Upper lobe of left lung (tissue), 6 donors: ENCODE results near the gene CYB561. TPM values are rescaled to one million over a fixed set of nuclear protein-coding genes. Genes with fewer than 3 reads are reported as not detected.

Experiments used
- ATAC-seq, 2 donors: fragments of 200-7000 bp; cut with Tn5 transposase; one replicate each; pipeline ENCODE4 v1.9.1; 2022; ENCODE audit warnings: mild to moderate bottlenecking in 2 of 2, moderate library complexity in 2 of 2; ENCODE audit not compliant: low FRiP score in 2 of 2
- DNase-seq, 2 donors: peaks; one replicate each; pipeline ENCODE4 v3.0.0-alpha.2; 2019 to 2020
- H3K27ac ChIP-seq, 4 donors: fragments of 200-600 bp; sonication (generic); one replicate each; pipeline ENCODE4 v1.5.1; 2016 to 2019
- H3K27me3 ChIP-seq, 4 donors: fragments of 200-600 bp; sonication (generic); one replicate each; pipeline ENCODE4 v1.5.1; 2017 to 2019
- H3K36me3 ChIP-seq, 4 donors: fragments of 200-600 bp; sonication (generic); one replicate each; pipeline ENCODE4 v1.5.1; 2016 to 2019
- H3K4me1 ChIP-seq, 4 donors: fragments of 200-600 bp; sonication (generic); one replicate each; pipeline ENCODE4 v1.5.1; 2018 to 2019
- H3K4me3 ChIP-seq, 4 donors: fragments of 200-600 bp; sonication (generic); one replicate each; pipeline ENCODE4 v1.5.1; 2017 to 2019; ENCODE audit warnings: mild to moderate bottlenecking in 2 of 4, moderate library complexity in 1 of 4
- H3K9me3 ChIP-seq, 4 donors: fragments of 200-600 bp; sonication (generic); one replicate each; pipeline ENCODE4 v1.5.1; 2018 to 2019
- EP300 ChIP-seq, 4 donors: sonication (generic); formaldehyde crosslinking; IDR thresholded peaks; one replicate each; pipeline ENCODE4 v1.5.1; 2017; ENCODE audit warnings: antibody characterized with exemption in 4 of 4, control low read depth in 2 of 4
- POLR2A ChIP-seq, 4 donors: fragments of 450-650 bp; IDR thresholded peaks; one replicate each; pipeline ENCODE4 v1.5.1; 2016 to 2017; ENCODE audit warnings: antibody characterized with exemption in 4 of 4, mild to moderate bottlenecking in 2 of 4
- POLR2AphosphoS5 ChIP-seq, 2 donors: sonication (generic); formaldehyde crosslinking; IDR thresholded peaks; one replicate each; pipeline ENCODE4 v1.5.1; 2017; ENCODE audit warnings: antibody characterized with exemption in 2 of 2
- WGBS, 2 donors: methylation state at CpG; one replicate each; pipeline ENCODE4 v1.1.5; 2017 to 2018; 5-methylcytosine and 5-hydroxymethylcytosine counted together
- total RNA-seq, 6 donors: library from RNA; depleted of rRNA in 4 of 6; stranded (reverse); fragments of >200 nt in 4 of 6; gene quantifications; one replicate each; pipeline versions ENCODE4 v1.1.0 to v1.2.1, GENCODE V29; 2016 to 2021
- TF ChIP-seq, protein P1 (sequence below), 6 experiments: fragments of 450-650 bp in 4 of 6; fragments of 200-600 bp in 2 of 6; sonication (generic) in 2 of 6; IDR thresholded peaks; one replicate each; pipeline ENCODE4 v1.5.1; 2016 to 2019; ENCODE audit warnings: antibody characterized with exemption in 6 of 6
- donor health status: DM: no; HTN: no; CAD: no; lungs with moderate emphysema.
- donor health status: DM: no; HTN: yes; CAD: no; lungs with severe emphysema.

CYB561 gene
- total RNA-seq, 6 donors from 2014 or later, result 53.7 to 124 (median 64.4) TPM

DNA sequence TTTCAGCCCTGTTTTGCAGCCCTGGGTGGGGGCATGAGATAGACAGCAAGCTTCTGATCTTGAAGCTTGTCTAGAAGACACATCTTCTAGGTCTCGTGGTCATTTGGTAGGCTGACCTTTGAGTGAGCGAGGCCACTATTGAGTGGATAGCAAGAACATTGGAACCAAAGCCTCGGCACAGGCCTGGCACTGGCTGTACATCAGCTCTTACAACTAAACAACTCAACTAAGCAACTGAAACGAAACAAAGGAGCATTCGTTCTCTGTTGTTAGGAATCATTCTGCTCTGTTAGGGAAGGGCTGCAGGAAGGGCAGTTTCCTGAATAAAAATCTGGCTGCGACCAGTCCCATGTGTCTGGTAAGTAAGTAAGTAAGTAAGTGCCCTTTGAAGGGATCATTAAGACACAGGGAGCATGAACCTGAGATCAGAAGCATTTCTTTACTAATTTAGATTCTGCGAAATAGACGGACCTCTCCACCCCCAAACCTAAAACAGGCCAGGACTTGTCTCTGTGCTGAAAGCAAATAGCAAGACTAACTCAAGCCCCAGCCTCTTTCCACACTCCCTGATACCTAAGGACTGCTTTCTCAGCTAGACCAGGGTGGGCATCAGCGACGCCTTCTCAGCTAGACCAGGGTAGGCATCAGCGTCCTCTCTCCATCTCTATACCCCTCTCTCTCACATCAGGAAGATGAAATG, 22.7 kb downstream of the CYB561 start:
- no peak for TF ChIP-seq POLR2A (IDR thresholded peaks at IDR 0.05)
- no peak for TF ChIP-seq EP300 (IDR thresholded peaks at IDR 0.05)
- no peak for TF ChIP-seq POLR2AphosphoS5 (IDR thresholded peaks at IDR 0.05)
- TF ChIP-seq, protein P1, sequence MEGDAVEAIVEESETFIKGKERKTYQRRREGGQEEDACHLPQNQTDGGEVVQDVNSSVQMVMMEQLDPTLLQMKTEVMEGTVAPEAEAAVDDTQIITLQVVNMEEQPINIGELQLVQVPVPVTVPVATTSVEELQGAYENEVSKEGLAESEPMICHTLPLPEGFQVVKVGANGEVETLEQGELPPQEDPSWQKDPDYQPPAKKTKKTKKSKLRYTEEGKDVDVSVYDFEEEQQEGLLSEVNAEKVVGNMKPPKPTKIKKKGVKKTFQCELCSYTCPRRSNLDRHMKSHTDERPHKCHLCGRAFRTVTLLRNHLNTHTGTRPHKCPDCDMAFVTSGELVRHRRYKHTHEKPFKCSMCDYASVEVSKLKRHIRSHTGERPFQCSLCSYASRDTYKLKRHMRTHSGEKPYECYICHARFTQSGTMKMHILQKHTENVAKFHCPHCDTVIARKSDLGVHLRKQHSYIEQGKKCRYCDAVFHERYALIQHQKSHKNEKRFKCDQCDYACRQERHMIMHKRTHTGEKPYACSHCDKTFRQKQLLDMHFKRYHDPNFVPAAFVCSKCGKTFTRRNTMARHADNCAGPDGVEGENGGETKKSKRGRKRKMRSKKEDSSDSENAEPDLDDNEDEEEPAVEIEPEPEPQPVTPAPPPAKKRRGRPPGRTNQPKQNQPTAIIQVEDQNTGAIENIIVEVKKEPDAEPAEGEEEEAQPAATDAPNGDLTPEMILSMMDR (IDR thresholded peaks at IDR 0.05), result no peak
- WGBS, 2 donors, result 62 to 67% methylated on average over 11 of the region's 11 CpGs
- no peak for ATAC-seq
- Histone ChIP-seq H3K27ac (peak overlapping the region in 3 of 4 donors; percentile 9 to 27 (median 26)), H3K27me3 (no peaks in the 10 kb centered on the region), H3K4me3 (no peak overlapping the region), H3K36me3 (peaks cover 4 to 19% (median 14%) of the 10 kb centered on the region in 4 donors), H3K4me1 (peaks cover 10 to 31% (median 19%) of the 10 kb centered on the region in 4 donors), H3K9me3 (no peaks in the 10 kb centered on the region)
- DNase-seq, result peak in 1 of 2 donors; percentile 22

DNA sequence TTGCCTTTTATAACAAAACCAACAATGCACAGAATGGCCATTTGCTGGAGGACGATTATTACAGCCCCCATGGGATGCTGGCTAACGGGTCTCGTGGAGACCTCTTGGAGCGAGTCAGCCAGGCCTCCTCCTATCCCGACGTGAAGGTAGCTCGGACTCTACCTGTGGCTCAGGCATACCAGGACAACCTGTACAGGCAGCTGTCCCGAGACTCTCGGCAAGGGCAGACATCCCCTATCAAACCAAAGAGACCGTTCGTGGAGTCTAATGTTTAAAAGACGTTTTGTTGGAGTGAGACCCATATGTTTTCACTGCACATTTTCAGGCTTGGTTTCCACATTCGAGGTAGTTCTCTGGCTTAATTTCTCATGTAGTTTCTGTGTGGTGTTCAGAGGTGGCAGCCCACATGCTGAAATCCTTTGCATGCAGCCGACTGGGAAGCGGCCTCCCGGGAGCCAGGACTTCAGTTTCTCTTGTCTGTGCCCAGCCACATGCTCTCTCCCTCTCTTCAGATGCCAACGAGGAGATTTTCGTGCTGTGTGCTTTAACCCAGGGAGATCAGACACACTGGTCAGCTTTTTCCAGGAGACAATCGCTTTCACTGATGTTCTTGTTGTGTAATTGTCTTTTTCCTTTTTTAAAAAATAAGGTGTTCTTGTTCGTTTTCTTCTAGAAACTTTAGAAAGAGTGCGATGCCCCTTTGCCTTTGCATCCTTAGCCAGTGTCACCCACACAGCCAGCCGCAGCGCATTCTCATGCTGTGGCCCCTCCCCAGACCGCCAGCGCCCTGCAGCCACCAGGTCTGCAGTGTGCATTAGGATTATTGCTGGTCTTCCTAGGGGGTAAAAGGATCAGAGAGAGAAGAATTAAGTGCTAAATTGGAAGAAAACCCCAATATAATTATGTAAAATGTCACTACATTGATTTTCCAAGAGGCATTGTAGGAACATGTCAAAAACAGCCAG, 24.1 kb downstream of the CYB561 start:
- no peak overlapping the region for H3K27ac ChIP-seq
- DNase-seq, result no peak
- no peaks in the 10 kb centered on the region for H3K27me3 ChIP-seq
- peaks cover 7 to 26% (median 19%) of the 10 kb centered on the region in 4 donors for H3K36me3 ChIP-seq
- H3K9me3 ChIP-seq, result no peaks in the 10 kb centered on the region
- 94% methylated on average over 25 of the region's 25 CpGs for WGBS, 2 donors
- no peak overlapping the region for H3K4me3 ChIP-seq
- TF ChIP-seq, protein P1 (IDR thresholded peaks at IDR 0.05), result no peak
- TF ChIP-seq POLR2A (IDR thresholded peaks at IDR 0.05), result no peak
- TF ChIP-seq POLR2AphosphoS5 (IDR thresholded peaks at IDR 0.05), result no peak
- no peak for TF ChIP-seq EP300 (IDR thresholded peaks at IDR 0.05)
- H3K4me1 ChIP-seq, result peaks cover 0 to 18% (median 9%) of the 10 kb centered on the region in 4 donors
- ATAC-seq, result no peak

DNA sequence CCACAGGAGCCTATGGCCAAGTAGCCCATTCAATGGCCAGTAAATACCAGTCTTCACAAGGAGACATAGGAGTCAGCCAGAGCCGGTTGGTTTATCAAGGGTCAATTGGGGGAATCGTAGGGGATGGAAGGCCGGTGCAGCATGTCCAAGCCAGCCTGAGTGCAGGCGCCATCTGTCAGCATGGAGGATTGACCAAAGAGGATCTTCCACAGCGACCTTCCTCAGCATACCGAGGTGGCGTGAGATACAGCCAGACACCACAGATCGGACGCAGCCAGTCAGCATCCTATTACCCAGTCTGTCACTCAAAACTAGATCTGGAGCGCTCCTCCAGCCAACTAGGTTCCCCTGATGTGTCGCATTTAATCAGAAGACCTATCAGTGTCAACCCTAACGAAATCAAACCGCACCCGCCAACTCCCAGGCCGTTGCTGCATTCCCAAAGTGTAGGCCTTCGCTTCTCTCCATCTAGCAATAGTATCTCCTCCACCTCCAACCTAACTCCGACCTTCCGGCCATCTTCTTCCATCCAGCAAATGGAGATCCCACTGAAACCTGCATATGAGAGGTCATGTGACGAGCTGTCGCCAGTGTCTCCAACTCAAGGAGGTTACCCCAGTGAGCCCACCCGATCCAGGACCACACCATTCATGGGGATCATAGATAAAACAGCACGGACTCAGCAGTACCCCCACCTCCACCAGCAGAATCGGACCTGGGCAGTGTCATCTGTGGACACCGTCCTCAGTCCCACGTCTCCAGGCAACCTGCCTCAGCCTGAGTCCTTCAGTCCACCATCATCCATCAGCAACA, 25.0 kb downstream of the CYB561 start:
- Histone ChIP-seq H3K36me3 (peaks cover 7 to 33% (median 20%) of the 10 kb centered on the region in 4 donors), H3K9me3 (no peaks in the 10 kb centered on the region), H3K4me1 (peaks cover 0 to 12% (median 7%) of the 10 kb centered on the region in 4 donors), H3K4me3 (no peak overlapping the region), H3K27ac (peak overlapping the region in 1 of 4 donors; percentile 38), H3K27me3 (no peaks in the 10 kb centered on the region)
- DNase-seq, result no peak
- TF ChIP-seq, protein P1 (IDR thresholded peaks at IDR 0.05), result no peak
- TF ChIP-seq EP300 (IDR thresholded peaks at IDR 0.05) (no peak), POLR2A (IDR thresholded peaks at IDR 0.05) (no peak), POLR2AphosphoS5 (IDR thresholded peaks at IDR 0.05) (no peak)
- WGBS, 2 donors, result 93 to 96% methylated on average over 20 to 25 of the region's 25 CpGs
- no peak for ATAC-seq

DNA sequence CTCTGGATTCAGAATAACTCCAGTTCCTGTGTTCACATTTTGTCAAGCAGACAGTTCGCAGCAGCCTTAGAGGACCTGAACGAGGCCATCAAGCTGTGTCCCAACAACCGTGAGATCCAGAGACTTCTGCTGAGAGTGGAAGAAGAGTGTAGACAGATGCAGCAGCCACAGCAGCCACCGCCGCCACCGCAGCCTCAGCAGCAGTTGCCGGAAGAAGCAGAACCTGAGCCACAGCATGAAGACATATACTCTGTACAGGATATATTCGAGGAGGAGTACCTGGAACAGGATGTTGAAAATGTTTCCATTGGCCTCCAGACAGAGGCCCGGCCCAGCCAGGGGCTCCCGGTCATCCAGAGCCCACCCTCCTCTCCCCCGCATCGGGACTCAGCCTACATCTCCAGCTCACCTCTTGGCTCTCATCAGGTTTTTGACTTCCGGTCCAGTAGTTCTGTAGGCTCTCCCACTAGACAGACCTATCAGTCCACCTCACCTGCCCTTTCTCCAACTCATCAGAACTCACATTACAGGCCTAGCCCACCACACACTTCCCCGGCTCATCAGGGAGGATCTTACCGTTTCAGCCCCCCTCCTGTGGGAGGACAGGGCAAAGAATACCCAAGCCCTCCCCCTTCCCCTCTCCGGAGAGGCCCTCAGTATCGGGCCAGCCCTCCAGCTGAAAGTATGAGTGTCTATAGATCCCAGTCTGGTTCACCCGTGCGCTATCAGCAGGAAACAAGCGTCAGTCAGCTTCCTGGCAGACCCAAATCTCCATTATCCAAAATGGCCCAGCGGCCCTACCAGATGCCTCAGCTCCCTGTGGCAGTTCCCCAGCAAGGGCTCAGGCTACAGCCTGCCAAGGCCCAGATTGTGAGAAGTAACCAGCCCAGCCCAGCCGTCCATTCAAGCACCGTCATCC, 25.9 kb downstream of the CYB561 start:
- no peak for DNase-seq

More for the DNA sequence above, 25.9 kb downstream of the CYB561 start:
- WGBS, 2 donors, result 59 to 79% methylated on average over 16 to 21 of the region's 23 CpGs
- no peak for ATAC-seq
- Histone ChIP-seq H3K27me3 (no peaks in the 10 kb centered on the region), H3K4me1 (peaks cover 0 to 7% (median 1%) of the 10 kb centered on the region in 4 donors), H3K4me3 (no peak overlapping the region), H3K36me3 (peaks cover 7 to 41% (median 21%) of the 10 kb centered on the region in 4 donors), H3K9me3 (no peaks in the 10 kb centered on the region), H3K27ac (peak overlapping the region in 1 of 4 donors; percentile 38)
- peak in 1 of 2 donors; percentile 23 for TF ChIP-seq POLR2AphosphoS5 (IDR thresholded peaks at IDR 0.05)
- TF ChIP-seq, protein P1 (IDR thresholded peaks at IDR 0.05), result no peak
- TF ChIP-seq POLR2A (IDR thresholded peaks at IDR 0.05), result no peak
- TF ChIP-seq EP300 (IDR thresholded peaks at IDR 0.05), result peak in 1 of 4 donors; percentile 18
